K562 (cell line): ENCODE results near the gene OR56A4. TPM values are rescaled to one million over a fixed set of nuclear protein-coding genes. Genes with fewer than 3 reads are reported as not detected.
A peak's percentile ranks its signal among the peaks of the same experiment; 100 is the strongest.

Experiments used
- ATAC-seq: fragments of 200-7000 bp; cut with Tn5 transposase; 3 replicates; pipeline ENCODE4 v1.9.1; 2020; ENCODE audit warnings: moderate library complexity
- BruUV-seq: library from RNA; stranded (reverse); fragments of 400-500 nt; replicated peaks from 2 replicates; lab custom pipeline; 2021; lab: Mats Ljungman, UMichigan
- CTCF ChIA-PET: fragments of 300-600 bp; formaldehyde crosslinking; extraction: SDS; loops from one replicate; lab custom pipeline; 2021; ENCODE audit warnings: low intra/inter-chr PET ratio; lab: Yijun Ruan, JAX
- POLR2A ChIA-PET: fragments of 300-600, 350-650 bp; sonication (Branson Sonifier 250); formaldehyde crosslinking; extraction: SDS; loops from one replicate; lab custom pipeline; 2021; ENCODE audit warnings: antibody characterized with exemption, inconsistent platforms; lab: Yijun Ruan, JAX
- DNase-seq, 4 experiments: peaks; one replicate each; pipeline versions ENCODE4 v3.0.0 to v3.0.0-alpha.2; 2011 to 2018; ENCODE audit warnings: low spot score in 3 of 4, mixed read lengths in 3 of 4; ENCODE audit errors: extremely low read depth in 1 of 4
- FAIRE-seq: peaks from 2 replicates; lab custom pipeline; 2011; peaks lifted over from hg19 to GRCh38; lab: Jason Lieb, UNC
- H2AFZ ChIP-seq: 2 replicates; pipeline ENCODE4 v1.6.0; 2011; ENCODE audit warnings: low read depth, low read length, control low read depth, inconsistent platforms
- H3K27ac ChIP-seq: fragments of 200-600 bp; 3 replicates; pipeline ENCODE4 v1.8.0; 2011; ENCODE audit warnings: low read depth, mild to moderate bottlenecking, control low read depth, inconsistent platforms, low read length, moderate library complexity, mixed read lengths; ENCODE audit errors: extremely low read depth
- H3K27me3 ChIP-seq, 2 experiments: fragments of 300-600 bp in 1 of 2; 2 replicates in 1 of 2; 3 replicates in 1 of 2; pipeline versions ENCODE4 v1.6.0 to v1.8.0; 2011; ENCODE audit warnings: inconsistent platforms in 2 of 2, low read length in 2 of 2, mild to moderate bottlenecking in 1 of 2, mixed read lengths in 1 of 2, moderate library complexity in 1 of 2; ENCODE audit not compliant: control insufficient read depth in 2 of 2, insufficient read depth in 2 of 2
- H3K36me3 ChIP-seq: fragments of 300-600 bp; 3 replicates; pipeline ENCODE4 v1.8.0; 2011; ENCODE audit warnings: mild to moderate bottlenecking, low read length, inconsistent platforms; ENCODE audit not compliant: control insufficient read depth, insufficient read depth
- H3K4me1 ChIP-seq, 2 experiments: fragments of 200-600 bp in 1 of 2; replicated peaks in 1 of 2; 2 replicates in 1 of 2; 3 replicates in 1 of 2; pipeline versions ENCODE4 v1.5.1 to v1.8.0; 2011; ENCODE audit warnings: inconsistent platforms in 2 of 2, low read length in 2 of 2, mild to moderate bottlenecking in 1 of 2, mixed read lengths in 1 of 2, moderate library complexity in 1 of 2; ENCODE audit not compliant: control insufficient read depth in 2 of 2, insufficient read depth in 2 of 2
- H3K4me2 ChIP-seq: 2 replicates; pipeline ENCODE4 v1.6.1; 2011; ENCODE audit warnings: low read length, control low read depth, inconsistent platforms, mixed read lengths; ENCODE audit not compliant: insufficient read depth
- H3K4me3 ChIP-seq: fragments of 200-600 bp; sonication (generic), shearing (Covaris generic); 2 replicates; pipeline ENCODE4 v1.5.1; 2016; ENCODE audit warnings: control low read depth, inconsistent platforms
- H3K79me2 ChIP-seq: fragments of 200-600 bp; 3 replicates; pipeline ENCODE4 v1.8.0; 2011; ENCODE audit warnings: low read length, inconsistent platforms; ENCODE audit not compliant: control insufficient read depth, insufficient read depth
- H3K9ac ChIP-seq, 2 experiments: 2 replicates each; pipeline versions ENCODE4 v1.6.0 to v1.6.1; 2011; ENCODE audit warnings: low read depth in 2 of 2, low read length in 2 of 2, control low read depth in 1 of 2, inconsistent platforms in 1 of 2, mild to moderate bottlenecking in 1 of 2, mixed read lengths in 1 of 2; ENCODE audit not compliant: insufficient read depth in 1 of 2
- H3K9me1 ChIP-seq: one replicate; pipeline ENCODE4 v1.6.0; 2011; ENCODE audit warnings: inconsistent platforms, mild to moderate bottlenecking, low read length, moderate library complexity; ENCODE audit not compliant: control insufficient read depth, insufficient read depth
- H3K9me3 ChIP-seq: replicated peaks from 2 replicates; pipeline ENCODE4 v1.5.1; 2011; ENCODE audit warnings: low read depth, low read length, inconsistent platforms; ENCODE audit not compliant: control insufficient read depth, insufficient read depth
- H4K20me1 ChIP-seq: replicated peaks from 2 replicates; pipeline ENCODE4 v1.6.1; 2011; ENCODE audit warnings: low read length, inconsistent platforms, mixed read lengths; ENCODE audit not compliant: control insufficient read depth, insufficient read depth
- C11orf30 ChIP-seq: fragments of 450-650 bp; IDR thresholded peaks from 2 replicates; pipeline ENCODE4 v1.6.1; 2016; ENCODE audit warnings: low read depth, mild to moderate bottlenecking
- CEBPB ChIP-seq: fragments of 450-650 bp; IDR thresholded peaks from 2 replicates; pipeline ENCODE4 v1.6.1; 2016; ENCODE audit warnings: missing genetic modification characterization, missing compliant biosample characterization
- CEBPG ChIP-seq, 3 experiments: fragments of 200-800 bp in 1 of 3; sonication (Bioruptor generic) in 1 of 3; sonication (generic) in 1 of 3; formaldehyde crosslinking in 1 of 3; IDR thresholded peaks in 2 of 3; conservative IDR thresholded peaks in 1 of 3; 2 replicates each; pipeline versions ENCODE4 v1.6.1 to v1.8.0; 2016 to 2022; ENCODE audit warnings: missing compliant biosample characterization in 2 of 3, missing genetic modification characterization in 2 of 3, mild to moderate bottlenecking in 1 of 3, missing genetic modification reagents in 1 of 3
- HDAC3 ChIP-seq: fragments of 450-650 bp; IDR thresholded peaks from 2 replicates; pipeline ENCODE4 v1.6.1; 2018; ENCODE audit warnings: borderline replicate concordance, mild to moderate bottlenecking, moderate library complexity; ENCODE audit not compliant: partially characterized antibody
- NONO ChIP-seq, 2 experiments: fragments of 200-400 bp in 1 of 2; fragments of 450-650 bp in 1 of 2; formaldehyde crosslinking in 1 of 2; IDR thresholded peaks; 2 replicates each; pipeline ENCODE4 v1.6.1; 2017; ENCODE audit warnings: low read depth in 2 of 2, mild to moderate bottlenecking in 2 of 2, moderate library complexity in 2 of 2, low read length in 1 of 2
- SPI1 ChIP-seq: IDR thresholded peaks from 2 replicates; pipeline ENCODE4 v1.6.1; 2011; ENCODE audit warnings: low read depth, low read length, control low read depth, borderline replicate concordance
- TAF9B ChIP-seq: fragments of 450-650 bp; IDR thresholded peaks from 2 replicates; pipeline ENCODE4 v1.6.1; 2018; ENCODE audit warnings: mild to moderate bottlenecking; ENCODE audit not compliant: partially characterized antibody
- ZNF143 ChIP-seq: sonication (generic); formaldehyde crosslinking; IDR thresholded peaks from 2 replicates; pipeline ENCODE4 v1.9.0; 2022; ENCODE audit warnings: mild to moderate bottlenecking, missing genetic modification reagents
- ZNF232 ChIP-seq: sonication (generic); formaldehyde crosslinking; IDR thresholded peaks from 2 replicates; pipeline ENCODE4 v1.8.0; 2022; ENCODE audit warnings: mild to moderate bottlenecking, missing genetic modification reagents
- ZNF384 ChIP-seq: IDR thresholded peaks from 2 replicates; pipeline ENCODE4 v1.6.1; 2012; ENCODE audit warnings: low read depth, low read length, improper control_type of control experiment
- ZNF699 ChIP-seq: fragments of 250-450 bp; sonication (Bioruptor Pico); IDR thresholded peaks from 2 replicates; pipeline ENCODE4 v1.8.0; 2021; ENCODE audit warnings: mild to moderate bottlenecking, moderate library complexity; ENCODE audit not compliant: insufficient replicate concordance
- WGBS: fragments of 100-300 bp; shearing (Covaris generic); methylation state at CpG from one replicate; pipeline ENCODE4 v1.1.6; 2016; ENCODE audit warnings: low coverage, mixed read lengths; ENCODE audit not compliant: insufficient coverage; ENCODE audit errors: missing lambda C conversion rate; 5-methylcytosine and 5-hydroxymethylcytosine counted together
- in situ Hi-C: fragments of 300-500 bp; cut with MboI; formaldehyde crosslinking; loops from 4 replicates; pipeline ENCODE4 v1.15.0; 2018; ENCODE audit warnings: inconsistent platforms, mixed read lengths
- intact Hi-C: fragments of 100-400 bp; cut with micrococcal nuclease; formaldehyde crosslinking; loops from 2 replicates; pipeline ENCODE4 v1.14.2; 2022
- polyA plus RNA-seq, 8 experiments: library from polyadenylated mRNA; depleted of rRNA in 4 of 8; stranded (reverse) in 5 of 8; unstranded in 3 of 8; fragments of >200 nt; fragmentation: Nextera tagmentation in 2 of 8; fragmentation: Illumina TruSeq in 1 of 8; extraction: Ambion mirVana in 2 of 8; extraction: Trizol in 1 of 8; gene quantifications; 2 replicates each; pipeline versions ENCODE4 v1.2.1 to v1.2.3, GENCODE V29; 2011 to 2014; ENCODE audit warnings: inconsistent platforms in 1 of 8, missing spikeins in 1 of 8
- total RNA-seq, 7 experiments: library from RNA; depleted of rRNA in 6 of 7; stranded (reverse); fragments of >200 nt in 6 of 7; fragmentation: Illumina TruSeq in 2 of 7; extraction: Trizol in 2 of 7; gene quantifications; 2 replicates each; pipeline versions ENCODE4 v1.2.1 to v1.2.3, GENCODE V29; 2011 to 2021; ENCODE audit warnings: low replicate concordance in 1 of 7
- TF ChIP-seq, protein P1 (sequence below): fragments of 450-650 bp; IDR thresholded peaks from 2 replicates; pipeline ENCODE4 v1.6.1; 2016; ENCODE audit warnings: mild to moderate bottlenecking

Gene OR56A4
- total and polyA plus RNA-seq, 9 of the 15 experiments (the other 6 are each of a cell fraction or from before 2014, with no cell fraction given), result not detected

GRCh38 chr11:6055569-6055968 is 48.8 kb upstream of the OR56A4 start:
- no TSS peak for BruUV-seq
- TF ChIP-seq CEBPG (CRISPR knock-in tag; IDR thresholded peaks at IDR 0.05), result no peak
- TF ChIP-seq CEBPG (tag; conservative IDR thresholded peaks at IDR 0.05 in 1 of 2, IDR thresholded peaks at IDR 0.05 in 1 of 2), result peak; percentile 34 to 74; a peak in 3 of 4 replicates
- TF ChIP-seq NONO (IDR thresholded peaks at IDR 0.05; ENCODE audit: low read depth in 2 of 2, low read length in 1 of 2), result no peak
- peak; percentile 51 for TF ChIP-seq CEBPB
- no peak overlapping the region for H3K9ac ChIP-seq
- H3K36me3 ChIP-seq, result no peaks in the 10 kb centered on the region
- FAIRE-seq (no peak), DNase-seq (no peak), ATAC-seq (no peak)
- H3K4me2 ChIP-seq, result no peak overlapping the region
- in situ Hi-C loops, result no loop called here
- no peaks in the 10 kb centered on the region for H3K79me2 ChIP-seq
- CTCF ChIA-PET, result no interaction called here
- no peak overlapping the region for H3K27ac ChIP-seq
- H3K9me1 ChIP-seq, result no peaks in the 10 kb centered on the region
- H3K9me3 ChIP-seq, result no peaks in the 10 kb centered on the region
- peaks cover 0 to 9% of the 10 kb centered on the region in 2 experiments; a peak in 2 of 5 replicates for H3K27me3 ChIP-seq
- H3K4me3 ChIP-seq, result no peak overlapping the region
- POLR2A ChIA-PET, result no interaction called here
- intact Hi-C loops, result no loop called here
- no peak overlapping the region for H2AFZ ChIP-seq
- H4K20me1 ChIP-seq, result 0 out of 2 replicates have a peak, but pooled peaks cover 4% of the 10 kb centered on the region
- H3K4me1 ChIP-seq, result no peaks in the 10 kb centered on the region

- DNase-seq, result no peak
- POLR2A ChIA-PET, result no interaction called here
- Histone ChIP-seq H2AFZ (no peak overlapping the region), H3K4me1 (no peaks in the 10 kb centered on the region), H3K9ac (no peak overlapping the region), H3K9me1 (no peaks in the 10 kb centered on the region), H3K4me2 (no peak overlapping the region), H3K9me3 (no peaks in the 10 kb centered on the region), H3K36me3 (no peaks in the 10 kb centered on the region), H4K20me1 (0 out of 2 replicates have a peak, but pooled peaks cover 3% of the 10 kb centered on the region), H3K27me3 (peaks cover 0 to 3% of the 10 kb centered on the region in 2 experiments; a peak in 3 of 5 replicates), H3K79me2 (no peaks in the 10 kb centered on the region), H3K27ac (no peak overlapping the region), H3K4me3 (no peak overlapping the region)
- no TSS peak for BruUV-seq
- no peak for ATAC-seq
- in situ Hi-C loops, result no loop called here
- CTCF ChIA-PET, result no interaction called here
- no peak for FAIRE-seq
- WGBS, result 0% methylated on average over 3 of the region's 3 CpGs
- intact Hi-C loops, result no loop called here
- TF ChIP-seq ZNF384 (no peak), ZNF143 (CRISPR knock-in tag) (no peak), ZNF699 (CRISPR knock-in tag) (no peak), HDAC3 (no peak), C11orf30 (no peak), SPI1 (no peak), TAF9B (no peak), ZNF232 (CRISPR knock-in tag) (no peak)
- TF ChIP-seq, protein P1, sequence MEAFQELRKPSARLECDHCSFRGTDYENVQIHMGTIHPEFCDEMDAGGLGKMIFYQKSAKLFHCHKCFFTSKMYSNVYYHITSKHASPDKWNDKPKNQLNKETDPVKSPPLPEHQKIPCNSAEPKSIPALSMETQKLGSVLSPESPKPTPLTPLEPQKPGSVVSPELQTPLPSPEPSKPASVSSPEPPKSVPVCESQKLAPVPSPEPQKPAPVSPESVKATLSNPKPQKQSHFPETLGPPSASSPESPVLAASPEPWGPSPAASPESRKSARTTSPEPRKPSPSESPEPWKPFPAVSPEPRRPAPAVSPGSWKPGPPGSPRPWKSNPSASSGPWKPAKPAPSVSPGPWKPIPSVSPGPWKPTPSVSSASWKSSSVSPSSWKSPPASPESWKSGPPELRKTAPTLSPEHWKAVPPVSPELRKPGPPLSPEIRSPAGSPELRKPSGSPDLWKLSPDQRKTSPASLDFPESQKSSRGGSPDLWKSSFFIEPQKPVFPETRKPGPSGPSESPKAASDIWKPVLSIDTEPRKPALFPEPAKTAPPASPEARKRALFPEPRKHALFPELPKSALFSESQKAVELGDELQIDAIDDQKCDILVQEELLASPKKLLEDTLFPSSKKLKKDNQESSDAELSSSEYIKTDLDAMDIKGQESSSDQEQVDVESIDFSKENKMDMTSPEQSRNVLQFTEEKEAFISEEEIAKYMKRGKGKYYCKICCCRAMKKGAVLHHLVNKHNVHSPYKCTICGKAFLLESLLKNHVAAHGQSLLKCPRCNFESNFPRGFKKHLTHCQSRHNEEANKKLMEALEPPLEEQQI, result no peak
These were observed 45.6 kb upstream of the OR56A4 start for GRCh38 chr11:6052374-6052773.
